ENCODE results near the gene SMYD2. TPM values are rescaled to one million over a fixed set of nuclear protein-coding genes. Genes with fewer than 3 reads are reported as not detected.

SMYD2 gene
- total and polyA plus RNA-seq, 8 donors, result 8.2 to 68.7 (median 26.6) TPM

- Histone ChIP-seq H3K27ac (no peak overlapping the region), H3K4me1 (peaks cover 0 to 7% (median 3%) of the 10 kb centered on the region in 4 donors), H3K9me3 (peaks cover 0 to 10% (median 8%) of the 10 kb centered on the region in 4 donors), H3K4me3 (no peak overlapping the region), H3K36me3 (no peaks in the 10 kb centered on the region), H3K27me3 (peaks cover 2 to 60% (median 11%) of the 10 kb centered on the region in 3 donors)
- DNase-seq, result no peak
- intact Hi-C loops (cut with DNase I; ENCODE audit: low total_unique reads), result no loop called here
- WGBS, 5 donors, result 54 to 85% (median 60%) methylated on average over 2 of the region's 2 CpGs
- TF ChIP-seq EP300 (IDR thresholded peaks at IDR 0.05), result no peak
Measured at GRCh38 chr1:214259353-214259977, 21.5 kb upstream of the SMYD2 start.

- Histone ChIP-seq H3K27ac (no peak overlapping the region), H3K9me3 (peaks cover 0 to 6% (median 3%) of the 10 kb centered on the region in 4 donors), H3K4me3 (no peak overlapping the region), H3K4me1 (peaks cover 0 to 7% (median 3%) of the 10 kb centered on the region in 4 donors), H3K27me3 (peaks cover 2 to 66% (median 17%) of the 10 kb centered on the region in 3 donors), H3K36me3 (no peaks in the 10 kb centered on the region)
- WGBS, 5 donors, result 73 to 88% (median 77%) methylated on average over 3 of the region's 3 CpGs
- TF ChIP-seq EP300 (IDR thresholded peaks at IDR 0.05), result no peak
- TF ChIP-seq POLR2AphosphoS5 (IDR thresholded peaks at IDR 0.05), result no peak
- no peak for TF ChIP-seq POLR2A (IDR thresholded peaks at IDR 0.05)
- TF ChIP-seq, protein P1, sequence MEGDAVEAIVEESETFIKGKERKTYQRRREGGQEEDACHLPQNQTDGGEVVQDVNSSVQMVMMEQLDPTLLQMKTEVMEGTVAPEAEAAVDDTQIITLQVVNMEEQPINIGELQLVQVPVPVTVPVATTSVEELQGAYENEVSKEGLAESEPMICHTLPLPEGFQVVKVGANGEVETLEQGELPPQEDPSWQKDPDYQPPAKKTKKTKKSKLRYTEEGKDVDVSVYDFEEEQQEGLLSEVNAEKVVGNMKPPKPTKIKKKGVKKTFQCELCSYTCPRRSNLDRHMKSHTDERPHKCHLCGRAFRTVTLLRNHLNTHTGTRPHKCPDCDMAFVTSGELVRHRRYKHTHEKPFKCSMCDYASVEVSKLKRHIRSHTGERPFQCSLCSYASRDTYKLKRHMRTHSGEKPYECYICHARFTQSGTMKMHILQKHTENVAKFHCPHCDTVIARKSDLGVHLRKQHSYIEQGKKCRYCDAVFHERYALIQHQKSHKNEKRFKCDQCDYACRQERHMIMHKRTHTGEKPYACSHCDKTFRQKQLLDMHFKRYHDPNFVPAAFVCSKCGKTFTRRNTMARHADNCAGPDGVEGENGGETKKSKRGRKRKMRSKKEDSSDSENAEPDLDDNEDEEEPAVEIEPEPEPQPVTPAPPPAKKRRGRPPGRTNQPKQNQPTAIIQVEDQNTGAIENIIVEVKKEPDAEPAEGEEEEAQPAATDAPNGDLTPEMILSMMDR (IDR thresholded peaks at IDR 0.05), result no peak
- DNase-seq, result no peak
- intact Hi-C loops (cut with DNase I; ENCODE audit: low total_unique reads), result loop anchor here (5.0 kb wide), 1 partner anchor 72 kb away; no protein-coding TSS in a partner anchor
Measured at GRCh38 chr1:214260561-214261205, 20.3 kb upstream of the SMYD2 start.

GRCh38 chr1:214261206-214262123 lies 19.5 kb upstream of the SMYD2 start:
- intact Hi-C loops (cut with DNase I; ENCODE audit: low total_unique reads), result loop anchor here (5.0 kb wide), 1 partner anchor 71 kb away; no protein-coding TSS in a partner anchor
- H3K9me3 ChIP-seq, result no peaks in the 10 kb centered on the region
- DNase-seq, result peak; percentile 86 to 91
- peaks cover 0 to 7% (median 3%) of the 10 kb centered on the region in 4 donors for H3K4me1 ChIP-seq
- H3K4me3 ChIP-seq, result no peak overlapping the region
- WGBS, 5 donors, result 11 to 13% (median 12%) methylated on average over 15 of the region's 15 CpGs
- H3K27me3 ChIP-seq, result peaks cover 2 to 68% (median 21%) of the 10 kb centered on the region in 3 donors
- no peaks in the 10 kb centered on the region for H3K36me3 ChIP-seq
- TF ChIP-seq, protein P1 (IDR thresholded peaks at IDR 0.05), result peak in 5 of 7 experiments; percentile 57 to 93 (median 81)
- TF ChIP-seq POLR2AphosphoS5 (IDR thresholded peaks at IDR 0.05) (peak in 1 of 3 donors; percentile 14), POLR2A (IDR thresholded peaks at IDR 0.05) (no peak), EP300 (IDR thresholded peaks at IDR 0.05) (no peak)
- no peak overlapping the region for H3K27ac ChIP-seq

GRCh38 chr1:214264196-214264595 lies 16.8 kb upstream of the SMYD2 start:
- peaks cover 2 to 92% (median 29%) of the 10 kb centered on the region in 3 donors for H3K27me3 ChIP-seq

More at GRCh38 chr1:214264196-214264595, 16.8 kb upstream of the SMYD2 start:
- no peak for DNase-seq
- no peak overlapping the region for H3K27ac ChIP-seq
- H3K9me3 ChIP-seq, result no peaks in the 10 kb centered on the region
- no peak overlapping the region for H3K4me3 ChIP-seq
- WGBS, 5 donors, result 35 to 48% (median 42%) methylated on average over 4 of the region's 4 CpGs
- intact Hi-C loops (cut with DNase I; ENCODE audit: low total_unique reads), result loop anchor here (5.0 kb wide), 1 partner anchor 68 kb away; no protein-coding TSS in a partner anchor
- TF ChIP-seq EP300 (IDR thresholded peaks at IDR 0.05), result no peak
- no peak for TF ChIP-seq POLR2AphosphoS5 (IDR thresholded peaks at IDR 0.05)
- no peak for TF ChIP-seq POLR2A (IDR thresholded peaks at IDR 0.05)
- TF ChIP-seq, protein P1 (IDR thresholded peaks at IDR 0.05), result no peak
- H3K36me3 ChIP-seq, result no peaks in the 10 kb centered on the region
- peaks cover 0 to 7% (median 3%) of the 10 kb centered on the region in 4 donors for H3K4me1 ChIP-seq

All from stomach (tissue), 9 donors.